ENCODE data around the gene ARL8A. TPM values are rescaled to one million over a fixed set of nuclear protein-coding genes. Genes with fewer than 3 reads are reported as not detected.

Gene ARL8A
- polyA plus RNA-seq, 2 of the 4 experiments (the other 2 are of a cell fraction) = 23.4 to 49.8 TPM

GRCh38 chr1:202125611-202126010 is 18.9 kb downstream of the ARL8A start:
- DNase-seq (ENCODE audit: low read depth in 1 of 2, low spot score in 1 of 2) = no peak
- ChIA-PET POLR2A (interaction anchor here (0.6 to 1.5 kb wide), 2 partner anchors 12 to 115 kb away, joined by 4 read pairs; partner anchors contain the start of gene ELF3), CTCF (interaction anchor here (0.6 to 31.9 kb wide), 7 partner anchors 7 to 229 kb away, joined by 3 to 1624 read pairs (median 3); partner anchors contain the start of genes ELF3 and RNPEP)
- H3K4me3 ChIP-seq = no peak overlapping the region
- H3K4me2 ChIP-seq = no peak overlapping the region
- no peaks in the 10 kb centered on the region for H3K9me3 ChIP-seq
- peaks cover 14% of the 10 kb centered on the region; the same call in 1 of the 3 replicates for H3K4me1 ChIP-seq
- FAIRE-seq = no peak
- H3K27ac ChIP-seq = no peak overlapping the region
- 85% methylated on average over 8 of the region's 8 CpGs for WGBS (ENCODE audit: missing lambda C conversion rate)
- ATAC-seq = no peak
- no peak for TF ChIP-seq ZFP36 (IDR thresholded peaks at IDR 0.05; ENCODE audit: borderline replicate concordance, partially characterized antibody)
- TF ChIP-seq SREBF2 (IDR thresholded peaks at IDR 0.05) = no peak
- TF ChIP-seq RAD21 (conservative IDR thresholded peaks at IDR 0.05 in 1 of 2, IDR thresholded peaks at IDR 0.05 in 1 of 2) = no peak
- TF ChIP-seq PHF8 (IDR thresholded peaks at IDR 0.05; ENCODE audit: borderline replicate concordance, low read depth) = no peak
- no peak for TF ChIP-seq CHD4 (IDR thresholded peaks at IDR 0.05; ENCODE audit: borderline replicate concordance)
- no peak for TF ChIP-seq POLR2AphosphoS2 (conservative IDR thresholded peaks at IDR 0.05; ENCODE audit: low read length)
- TF ChIP-seq ATOH8 (CRISPR knock-in tag; IDR thresholded peaks at IDR 0.05; ENCODE audit: low read depth) = no peak
- TF ChIP-seq CHD2 (IDR thresholded peaks at IDR 0.05; ENCODE audit: low read length, partially characterized antibody) = no peak
- TF ChIP-seq JUNB (IDR thresholded peaks at IDR 0.05) = no peak
- TF ChIP-seq MAFK (IDR thresholded peaks at IDR 0.05; ENCODE audit: partially characterized antibody) = no peak
- no peak for TF ChIP-seq ESRRA (IDR thresholded peaks at IDR 0.05; ENCODE audit: borderline replicate concordance, low read length)

DNA sequence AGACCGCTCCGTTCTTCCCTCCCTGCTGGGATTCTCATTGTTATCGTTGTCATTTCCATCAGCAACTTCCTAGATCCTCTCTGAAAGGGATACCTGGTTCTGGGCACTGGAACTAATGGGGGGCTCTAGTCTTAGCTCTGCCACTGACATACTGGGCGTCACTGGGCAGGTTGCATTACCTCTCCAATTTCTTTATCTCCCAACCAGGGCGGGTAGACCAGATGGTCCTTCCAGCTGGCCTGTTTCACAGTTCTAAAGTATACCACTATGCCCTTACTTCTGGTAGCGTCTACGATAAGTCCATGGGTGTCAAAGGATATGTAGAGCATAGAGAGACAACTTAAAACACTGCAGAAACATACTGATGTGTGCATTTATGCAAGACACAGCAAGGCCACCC is 20.4 kb downstream of the ARL8A start:
- TF ChIP-seq MAFK (IDR thresholded peaks at IDR 0.05; ENCODE audit: partially characterized antibody) (no peak), KDM1A (IDR thresholded peaks at IDR 0.05; ENCODE audit: low read depth) (no peak), TP53 (CRISPR knock-in tag; IDR thresholded peaks at IDR 0.05) (no peak), CHD4 (IDR thresholded peaks at IDR 0.05; ENCODE audit: borderline replicate concordance) (no peak), REST (IDR thresholded peaks at IDR 0.05) (no peak), HOXB13 (CRISPR knock-in tag; IDR thresholded peaks at IDR 0.05; ENCODE audit: low read depth) (no peak), CHD2 (IDR thresholded peaks at IDR 0.05; ENCODE audit: low read length, partially characterized antibody) (no peak)
- TF ChIP-seq, protein P1, sequence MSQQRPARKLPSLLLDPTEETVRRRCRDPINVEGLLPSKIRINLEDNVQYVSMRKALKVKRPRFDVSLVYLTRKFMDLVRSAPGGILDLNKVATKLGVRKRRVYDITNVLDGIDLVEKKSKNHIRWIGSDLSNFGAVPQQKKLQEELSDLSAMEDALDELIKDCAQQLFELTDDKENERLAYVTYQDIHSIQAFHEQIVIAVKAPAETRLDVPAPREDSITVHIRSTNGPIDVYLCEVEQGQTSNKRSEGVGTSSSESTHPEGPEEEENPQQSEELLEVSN (IDR thresholded peaks at IDR 0.05; ENCODE audit: borderline replicate concordance, low read depth) = no peak
- FAIRE-seq (no peak), ATAC-seq (no peak), DNase-seq (ENCODE audit: low read depth in 1 of 2, low spot score in 1 of 2) (no peak)
- 69% methylated on average over 7 of the region's 7 CpGs for WGBS (ENCODE audit: missing lambda C conversion rate)
- Histone ChIP-seq H3K9me3 (no peaks in the 10 kb centered on the region), H3K27ac (no peak overlapping the region), H3K4me2 (no peak overlapping the region), H3K4me1 (peaks cover 9% of the 10 kb centered on the region; the same call in 1 of the 3 replicates), H3K4me3 (no peak overlapping the region)
- CTCF ChIA-PET = interaction anchor here (0.7 to 31.9 kb wide), 6 partner anchors 8 to 232 kb away, joined by 3 to 1624 read pairs (median 3); partner anchors contain the start of genes ELF3 and RNPEP
- POLR2A ChIA-PET = interaction anchor here (1.5 to 7.2 kb wide), 2 partner anchors 114 kb away, joined by 4 to 69 read pairs; partner anchors contain the start of gene ELF3

Measured in A549 (cell line).